GM12878 (cell line): ENCODE results near the gene HDAC3.

ENCODE experiments used
- CEBPB ChIP-seq, 2 experiments: fragments of 150-350 bp in 1 of 2; IDR thresholded peaks; 2 replicates each; pipeline ENCODE4 v1.6.1; 2012 to 2014; ENCODE audit warnings: low read depth in 2 of 2, low read length in 2 of 2, borderline replicate concordance in 1 of 2, inconsistent platforms in 1 of 2
- CTCF ChIP-seq, 3 experiments: IDR thresholded peaks in 2 of 3; conservative IDR thresholded peaks in 1 of 3; 2 replicates each; pipeline ENCODE4 v1.5.1; 2011; ENCODE audit warnings: low read depth in 3 of 3, low read length in 3 of 3, mild to moderate bottlenecking in 3 of 3, control low read depth in 2 of 3, moderate library complexity in 2 of 3, inconsistent platforms in 1 of 3, mixed read lengths in 1 of 3; ENCODE audit not compliant: control insufficient read depth in 2 of 3, insufficient read depth in 1 of 3; ENCODE audit errors: extremely low read depth in 1 of 3
- NFIC ChIP-seq: IDR thresholded peaks from 2 replicates; pipeline ENCODE4 v1.6.1; 2012; ENCODE audit warnings: low read depth, mild to moderate bottlenecking, inconsistent platforms, low read length, moderate library complexity
- YY1 ChIP-seq: IDR thresholded peaks from 2 replicates; pipeline ENCODE4 v1.6.1; 2011; ENCODE audit warnings: low read depth, mild to moderate bottlenecking, low read length

GRCh38 chr5:141647851-141648250 is 11.2 kb upstream of the HDAC3 start:
- TF ChIP-seq CTCF (IDR thresholded peaks at IDR 0.05 in 2 of 3, conservative IDR thresholded peaks at IDR 0.05 in 1 of 3; ENCODE audit: control insufficient read depth in 2 of 3, extremely low read depth in 1 of 3, insufficient read depth in 1 of 3, low read depth in 3 of 3, low read length in 3 of 3): no peak
- no peak for TF ChIP-seq CEBPB (IDR thresholded peaks at IDR 0.05; ENCODE audit: borderline replicate concordance in 1 of 2, low read depth in 2 of 2, low read length in 2 of 2)
- TF ChIP-seq YY1: no peak
- TF ChIP-seq NFIC: no peak
